ENCODE data around the gene SLC38A10. TPM values are rescaled to one million over a fixed set of nuclear protein-coding genes. Genes with fewer than 3 reads are reported as not detected.

Gene SLC38A10
- polyA plus RNA-seq, 1 of the 3 experiments (the other 2 are of a cell fraction): 82.2 TPM

DNA sequence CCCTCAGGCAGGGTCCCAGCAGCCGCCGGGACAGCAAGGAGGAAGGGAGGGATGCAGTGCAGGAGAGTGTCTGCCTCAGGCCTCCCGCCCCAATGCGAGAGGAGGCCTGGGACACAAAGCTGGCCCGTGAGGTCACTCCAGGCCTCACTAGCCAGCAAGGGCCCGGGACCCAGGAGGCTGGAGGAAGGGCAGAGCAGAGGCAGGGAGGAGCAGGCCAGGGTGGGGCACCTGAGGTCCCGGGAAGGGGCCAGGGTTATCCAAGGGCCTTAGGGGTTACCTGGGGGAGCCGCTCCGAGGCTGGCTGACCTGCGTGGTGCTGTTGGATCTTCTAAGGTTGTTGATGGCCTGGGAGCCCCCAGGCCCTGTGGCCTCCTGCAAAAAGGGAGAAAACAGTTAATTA lies 86.5 kb downstream of the SLC38A10 start:
- H3K4me1 ChIP-seq (ENCODE audit: control insufficient read depth in 1 of 2, insufficient read depth in 2 of 2, low read depth in 1 of 2, low read length in 1 of 2): no peaks in the 10 kb centered on the region
- no peak overlapping the region for H3K4me3 ChIP-seq (ENCODE audit: low read depth in 2 of 2, low read length in 1 of 2)
- WGBS (ENCODE audit: low lambda C conversion rate): 97% methylated on average over 10 of the region's 10 CpGs
- H3K9ac ChIP-seq: no peak overlapping the region
- H3K79me2 ChIP-seq (ENCODE audit: insufficient read depth): 0 out of 2 replicates have a peak, but pooled peaks cover 7% of the 10 kb centered on the region
- no peak overlapping the region for H2AFZ ChIP-seq (ENCODE audit: low read depth)
- no peak overlapping the region for H3K4me2 ChIP-seq
- H3K27ac ChIP-seq (ENCODE audit: low read depth in 2 of 2, low read length in 1 of 2): no peak overlapping the region
- no peaks in the 10 kb centered on the region for H3K9me2 ChIP-seq
- no peaks in the 10 kb centered on the region for H4K20me1 ChIP-seq (ENCODE audit: insufficient read depth)
- no peaks in the 10 kb centered on the region for H3F3A ChIP-seq (replicated peaks; ENCODE audit: insufficient read depth)
- H3K36me3 ChIP-seq (replicated peaks in 1 of 2; ENCODE audit: control insufficient read depth in 1 of 2, insufficient read depth in 2 of 2, low read length in 1 of 2): peaks cover 0 to 2% of the 10 kb centered on the region in 2 experiments
- DNase-seq: no peak
- POLR2A ChIA-PET: no interaction called here
- CTCF ChIA-PET: interaction anchor here (1.0 to 14.7 kb wide), 4 partner anchors 8 to 185 kb away, joined by 3 to 147 read pairs (median 4); no protein-coding TSS in a partner anchor
- H3K9me3 ChIP-seq: no peaks in the 10 kb centered on the region
- H3K27me3 ChIP-seq (ENCODE audit: insufficient read depth): no peaks in the 10 kb centered on the region
- no peak for TF ChIP-seq SMC3 (IDR thresholded peaks at IDR 0.05; ENCODE audit: low read depth, low read length)
- no peak for TF ChIP-seq REST (IDR thresholded peaks at IDR 0.05; ENCODE audit: low read depth, low read length)
- no peak for TF ChIP-seq ZBTB33 (IDR thresholded peaks at IDR 0.05; ENCODE audit: borderline replicate concordance, low read depth)
- TF ChIP-seq, protein P1, sequence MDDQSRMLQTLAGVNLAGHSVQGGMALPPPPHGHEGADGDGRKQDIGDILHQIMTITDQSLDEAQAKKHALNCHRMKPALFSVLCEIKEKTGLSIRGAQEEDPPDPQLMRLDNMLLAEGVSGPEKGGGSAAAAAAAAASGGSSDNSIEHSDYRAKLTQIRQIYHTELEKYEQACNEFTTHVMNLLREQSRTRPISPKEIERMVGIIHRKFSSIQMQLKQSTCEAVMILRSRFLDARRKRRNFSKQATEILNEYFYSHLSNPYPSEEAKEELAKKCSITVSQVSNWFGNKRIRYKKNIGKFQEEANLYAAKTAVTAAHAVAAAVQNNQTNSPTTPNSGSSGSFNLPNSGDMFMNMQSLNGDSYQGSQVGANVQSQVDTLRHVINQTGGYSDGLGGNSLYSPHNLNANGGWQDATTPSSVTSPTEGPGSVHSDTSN (IDR thresholded peaks at IDR 0.05): no peak
- no peak for TF ChIP-seq ELF1 (IDR thresholded peaks at IDR 0.05)
- TF ChIP-seq RFX5 (IDR thresholded peaks at IDR 0.05; ENCODE audit: low read length): no peak
- no peak for TF ChIP-seq CTCF (IDR thresholded peaks at IDR 0.05)

Measured in SK-N-SH (cell line).